Left ventricle myocardium superior (tissue), 1 donor: Measurements from ENCODE around the gene SFTPD. TPM values are rescaled to one million over a fixed set of nuclear protein-coding genes. Genes with fewer than 3 reads are reported as not detected.
"Not testable (repeated sequence)": the region's sequence is repeated elsewhere in the genome, so short reads cannot be mapped to it uniquely, and the experiment has no call there.

Experiments
- ATAC-seq: fragments of 200-7000 bp; cut with Tn5 transposase; one replicate; pipeline ENCODE4 v1.9.1; 2020; ENCODE audit warnings: mild to moderate bottlenecking, moderate library complexity
- DNase-seq: peaks from one replicate; pipeline ENCODE4 v3.0.0-alpha.2; 2020
- intact Hi-C: fragments of 100-400 bp; cut with micrococcal nuclease; formaldehyde crosslinking; loops from one replicate; pipeline ENCODE4 v1.11.0; 2022
- total RNA-seq: library from RNA; stranded (reverse); fragmentation: NEBNext Ultra II Directional; extraction: Animal tissue kit (Norgen Biotek cat#: 25700); gene quantifications from one replicate; pipeline ENCODE4 v1.2.1, GENCODE V29; 2021
- donor health status: DM: no; HTN: yes; CAD: no; lungs with severe emphysema.

SFTPD gene
- total RNA-seq, 1 donor from 2014 or later = 0.69 TPM

DNA sequence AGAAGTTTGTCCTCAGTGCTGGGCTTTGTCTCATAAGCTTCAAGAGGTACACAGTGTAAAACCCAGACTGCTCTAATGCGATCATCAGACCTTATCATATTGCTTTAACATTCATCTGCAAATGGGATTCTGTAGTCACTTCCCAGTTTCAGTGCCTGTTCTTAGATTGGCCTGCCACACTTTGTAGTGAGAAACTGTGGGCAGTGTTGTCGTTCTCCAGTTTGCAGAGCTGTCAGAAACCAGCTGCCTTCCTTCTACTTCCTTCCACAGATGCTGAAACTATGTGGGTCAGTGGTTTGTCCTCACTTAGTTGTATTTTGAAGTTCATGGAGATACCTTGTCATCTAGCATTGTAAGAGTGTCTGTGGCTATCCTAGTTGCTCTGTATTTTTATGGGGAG lies 59.9 kb downstream of the SFTPD start:
- ATAC-seq, DNase-seq, intact Hi-C loops: not testable (repeated sequence)

Other genes starting within 250 kb of the SFTPD start
- gene NUTM2B, start 245.9 kb downstream of the SFTPD start, total RNA-seq = 1.2 TPM
- gene NUTM2E, start 122.4 kb downstream of the SFTPD start, total RNA-seq = 0.10 TPM
- gene TMEM254, start 129.6 kb upstream of the SFTPD start, total RNA-seq = 6.9 TPM
- 23.2 TPM for gene PLAC9, start 183.6 kb upstream of the SFTPD start, total RNA-seq